ENCODE results near the gene PSIP1. TPM values are rescaled to one million over a fixed set of nuclear protein-coding genes. Genes with fewer than 3 reads are reported as not detected.
"Not testable (repeated sequence)": the region's sequence is repeated elsewhere in the genome, so short reads cannot be mapped to it uniquely, and the experiment has no call there.

PSIP1 gene
- total RNA-seq = 100 to 1,000 TPM in 1 of 2 donors, 10 to 100 TPM in 1; 83.9 to 126 TPM

GRCh38 chr9:15510789-15511575 is at the start of gene PSIP1:
PSIP1 (minus strand) TSS chr9:15510970; CDS start chr9:15510188, 782 bp downstream.
- Mint-ChIP-seq H3K9me3 (no peaks in the 10 kb centered on the region), H3K27ac (peak within 1 kb of the TSS; percentile 99), H3K4me1 (peaks cover 29% of the 10 kb centered on the region), H3K36me3 (ENCODE audit: low read depth) (peaks cover 50% of the 10 kb centered on the region), H3K4me3 (peak within 1 kb of the TSS; percentile 85), H3K27me3 (no peaks in the 10 kb centered on the region)
- peak; percentile 89 for ATAC-seq (replicated peaks)

GRCh38 chr9:15553528-15553898 is 42.7 kb upstream of the PSIP1 start:
- Mint-ChIP-seq H3K4me1 (no peaks in the 10 kb centered on the region), H3K27me3 (no peaks in the 10 kb centered on the region), H3K9me3 (no peaks in the 10 kb centered on the region), H3K4me3 (peak overlapping the region; percentile 90), H3K36me3 (ENCODE audit: low read depth) (no peaks in the 10 kb centered on the region), H3K27ac (peak overlapping the region; percentile 83)
- peak; percentile 16 for ATAC-seq (replicated peaks)

- peak within 1 kb of the TSS; percentile 90 for H3K4me3 Mint-ChIP-seq
- H3K27ac Mint-ChIP-seq = peak within 1 kb of the TSS; percentile 83
- no peaks in the 10 kb centered on the region for H3K27me3 Mint-ChIP-seq
- H3K9me3 Mint-ChIP-seq = no peaks in the 10 kb centered on the region
- H3K4me1 Mint-ChIP-seq = no peaks in the 10 kb centered on the region
- no peaks in the 10 kb centered on the region for H3K36me3 Mint-ChIP-seq (ENCODE audit: low read depth)
- ATAC-seq (replicated peaks) = peak; percentile 90
Observed at GRCh38 chr9:15552636-15553527, 42.1 kb upstream of the PSIP1 start, which contains the start of gene CCDC171. CCDC171 (plus strand) TSS chr9:15553043; CDS start chr9:15564089, 11,046 bp downstream.

GRCh38 chr9:15549611-15550010 is 38.8 kb upstream of the PSIP1 start:
- no peaks in the 10 kb centered on the region for H3K36me3 Mint-ChIP-seq (ENCODE audit: low read depth)
- H3K27ac Mint-ChIP-seq = no peak overlapping the region
- no peaks in the 10 kb centered on the region for H3K27me3 Mint-ChIP-seq
- no peak overlapping the region for H3K4me3 Mint-ChIP-seq
- no peaks in the 10 kb centered on the region for H3K4me1 Mint-ChIP-seq
- no peak for ATAC-seq (replicated peaks)
- H3K9me3 Mint-ChIP-seq = no peaks in the 10 kb centered on the region

GRCh38 chr9:15543047-15543813 is 32.5 kb upstream of the PSIP1 start:
- no peaks in the 10 kb centered on the region for H3K9me3 Mint-ChIP-seq
- no peaks in the 10 kb centered on the region for H3K27me3 Mint-ChIP-seq
- no peaks in the 10 kb centered on the region for H3K4me1 Mint-ChIP-seq
- ATAC-seq (replicated peaks) = no peak
- no peak overlapping the region for H3K4me3 Mint-ChIP-seq
- H3K36me3 Mint-ChIP-seq (ENCODE audit: low read depth) = no peaks in the 10 kb centered on the region
- no peak overlapping the region for H3K27ac Mint-ChIP-seq

GRCh38 chr9:15542624-15543023 is 31.9 kb upstream of the PSIP1 start:
- ATAC-seq (replicated peaks) = no peak
- H3K4me3 Mint-ChIP-seq = no peak overlapping the region
- no peaks in the 10 kb centered on the region for H3K4me1 Mint-ChIP-seq
- no peaks in the 10 kb centered on the region for H3K9me3 Mint-ChIP-seq
- no peaks in the 10 kb centered on the region for H3K27me3 Mint-ChIP-seq
- no peak overlapping the region for H3K27ac Mint-ChIP-seq
- no peaks in the 10 kb centered on the region for H3K36me3 Mint-ChIP-seq (ENCODE audit: low read depth)

GRCh38 chr9:15541872-15542271 is 31.1 kb upstream of the PSIP1 start:
- no peak for ATAC-seq (replicated peaks)
- no peaks in the 10 kb centered on the region for H3K27me3 Mint-ChIP-seq

GRCh38 chr9:15531380-15531779 is 20.6 kb upstream of the PSIP1 start:
- Mint-ChIP-seq H3K9me3 (no peaks in the 10 kb centered on the region), H3K36me3 (ENCODE audit: low read depth) (no peaks in the 10 kb centered on the region), H3K27me3 (no peaks in the 10 kb centered on the region), H3K27ac (peak overlapping the region; percentile 47), H3K4me3 (no peak overlapping the region), H3K4me1 (peaks cover 4% of the 10 kb centered on the region)
- peak; percentile 84 for ATAC-seq (replicated peaks)

More at GRCh38 chr9:15541872-15542271, 31.1 kb upstream of the PSIP1 start:
- Mint-ChIP-seq H3K4me3 (no peak overlapping the region), H3K4me1 (no peaks in the 10 kb centered on the region), H3K9me3 (no peaks in the 10 kb centered on the region), H3K27ac (no peak overlapping the region), H3K36me3 (ENCODE audit: low read depth) (no peaks in the 10 kb centered on the region)

- Mint-ChIP-seq H3K36me3 (ENCODE audit: low read depth) (no peaks in the 10 kb centered on the region), H3K4me3 (no peak overlapping the region), H3K9me3 (no peaks in the 10 kb centered on the region), H3K27me3 (peaks cover under 1% of the 10 kb centered on the region), H3K4me1 (peaks cover 4% of the 10 kb centered on the region), H3K27ac (peak overlapping the region; percentile 22)
- ATAC-seq (replicated peaks) = peak; percentile 62
Observed at GRCh38 chr9:15529566-15530324, 19.0 kb upstream of the PSIP1 start.

GRCh38 chr9:15527035-15527434 is 16.3 kb upstream of the PSIP1 start:
- not testable (repeated sequence) for H3K4me1 Mint-ChIP-seq; H3K27me3 Mint-ChIP-seq; H3K36me3 Mint-ChIP-seq (ENCODE audit: low read depth); H3K4me3 Mint-ChIP-seq; H3K9me3 Mint-ChIP-seq; ATAC-seq (replicated peaks); H3K27ac Mint-ChIP-seq

GRCh38 chr9:15525958-15526357 is 15.2 kb upstream of the PSIP1 start:
- no peak overlapping the region for H3K27ac Mint-ChIP-seq

GRCh38 chr9:15524845-15525455 is 14.2 kb upstream of the PSIP1 start:
- Mint-ChIP-seq H3K4me3 (no peak overlapping the region), H3K9me3 (no peaks in the 10 kb centered on the region), H3K4me1 (peaks cover 2% of the 10 kb centered on the region), H3K27me3 (peaks cover 4% of the 10 kb centered on the region), H3K36me3 (ENCODE audit: low read depth) (no peaks in the 10 kb centered on the region), H3K27ac (no peak overlapping the region)
- no peak for ATAC-seq (replicated peaks)

More at GRCh38 chr9:15525958-15526357, 15.2 kb upstream of the PSIP1 start:
- no peak overlapping the region for H3K4me3 Mint-ChIP-seq
- H3K4me1 Mint-ChIP-seq = peaks cover 4% of the 10 kb centered on the region
- H3K36me3 Mint-ChIP-seq (ENCODE audit: low read depth) = no peaks in the 10 kb centered on the region
- ATAC-seq (replicated peaks) = no peak
- no peaks in the 10 kb centered on the region for H3K9me3 Mint-ChIP-seq
- peaks cover 4% of the 10 kb centered on the region for H3K27me3 Mint-ChIP-seq

GRCh38 chr9:15522130-15522755 is 11.5 kb upstream of the PSIP1 start:
- Mint-ChIP-seq H3K27ac (no peak overlapping the region), H3K36me3 (ENCODE audit: low read depth) (no peaks in the 10 kb centered on the region), H3K4me3 (no peak overlapping the region), H3K9me3 (no peaks in the 10 kb centered on the region), H3K27me3 (peaks cover 4% of the 10 kb centered on the region), H3K4me1 (no peaks in the 10 kb centered on the region)
- no peak for ATAC-seq (replicated peaks)
